Activated T-cell treated with anti-CD3 and anti-CD28 coated beads, Interleukin-2, amount 50 U/mL, for 1 hour (primary cell): Measurements from ENCODE around the gene ETS1.

Experiments used
- DNase-seq: peaks from one replicate; pipeline ENCODE4 v3.0.0-alpha.2; 2020

ETS1 gene

GRCh38 chr11:128515826-128516778 is 71.3 kb downstream of the ETS1 start:
- no peak for DNase-seq

DNA sequence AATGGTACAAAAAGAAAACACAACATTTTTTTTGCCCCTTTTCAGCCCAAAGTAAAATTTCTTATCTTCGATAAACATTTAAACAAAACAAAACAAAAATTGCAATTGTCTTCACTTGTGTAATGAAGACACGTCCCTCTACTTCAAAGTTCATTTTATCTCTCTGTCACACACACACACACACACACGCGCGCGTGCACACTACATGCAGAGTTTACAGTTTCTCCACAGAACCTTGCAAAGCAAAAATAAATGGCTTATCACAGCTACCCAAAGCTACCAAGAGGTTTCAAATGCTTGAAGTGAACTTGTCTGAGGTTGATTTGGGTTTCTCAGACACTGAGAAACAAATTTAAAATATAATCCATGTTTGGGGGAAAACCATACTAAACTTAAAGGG is 72.3 kb downstream of the ETS1 start:
- no peak for DNase-seq

DNA sequence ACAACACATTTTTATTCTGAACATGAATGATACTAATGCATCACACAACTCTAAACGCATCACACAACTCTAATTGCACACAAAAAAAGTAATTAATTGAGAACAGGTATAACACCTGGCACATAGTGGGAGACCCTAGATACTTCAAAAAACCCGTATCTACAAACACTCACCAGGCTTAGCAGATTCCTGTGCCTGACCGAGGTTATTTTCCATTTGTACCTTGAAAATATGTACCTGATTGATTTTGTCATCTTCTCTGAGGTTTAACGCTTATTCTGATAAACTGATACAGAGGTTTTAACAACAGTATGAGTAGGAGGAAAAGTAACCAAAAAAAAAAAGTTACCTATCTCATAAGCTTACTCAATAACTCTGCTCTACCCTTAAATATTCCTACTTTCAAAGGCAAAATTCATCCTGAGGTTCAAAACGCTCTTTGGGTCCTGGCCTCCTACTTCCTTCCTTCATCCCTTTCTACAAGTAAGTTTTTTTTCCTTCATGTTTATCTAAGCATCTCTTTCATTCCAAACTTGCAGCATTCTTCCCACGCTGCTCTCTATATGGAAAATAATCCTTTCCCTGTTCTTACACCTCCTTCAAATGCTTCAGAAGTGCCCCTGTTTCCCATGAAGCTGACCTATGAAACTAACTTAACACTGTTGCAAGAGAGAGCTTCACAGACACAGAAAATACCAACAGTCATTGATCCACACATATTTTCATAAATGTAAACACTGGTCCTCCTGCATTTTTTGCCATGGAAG is 73.3 kb downstream of the ETS1 start:
- no peak for DNase-seq

- peak; percentile 54 for DNase-seq
Measured at GRCh38 chr11:128512474-128512996, 74.8 kb downstream of the ETS1 start.

DNA sequence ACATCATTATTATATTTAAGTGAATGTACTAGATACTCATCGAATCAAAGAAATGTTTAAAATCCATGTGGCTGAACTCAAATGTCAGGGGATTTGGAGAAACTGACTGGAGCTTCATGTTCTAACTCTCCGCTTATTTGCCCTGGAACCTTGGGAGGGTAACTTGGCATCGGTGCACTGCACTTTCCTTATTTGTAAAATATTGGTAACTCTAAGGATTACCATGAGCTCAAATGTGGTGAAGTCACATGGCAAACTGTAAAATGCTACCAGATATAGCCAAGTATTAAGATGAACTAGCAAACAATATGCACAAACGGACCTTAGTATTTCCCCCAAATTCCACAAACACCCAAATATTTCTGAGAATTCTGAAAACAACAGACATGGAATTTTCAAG is 75.6 kb downstream of the ETS1 start:
- DNase-seq = no peak

- no peak for DNase-seq
Measured at GRCh38 chr11:128509621-128510389, 77.6 kb downstream of the ETS1 start.

- no peak for DNase-seq
Measured at GRCh38 chr11:128508770-128509510, 78.4 kb downstream of the ETS1 start.

DNA sequence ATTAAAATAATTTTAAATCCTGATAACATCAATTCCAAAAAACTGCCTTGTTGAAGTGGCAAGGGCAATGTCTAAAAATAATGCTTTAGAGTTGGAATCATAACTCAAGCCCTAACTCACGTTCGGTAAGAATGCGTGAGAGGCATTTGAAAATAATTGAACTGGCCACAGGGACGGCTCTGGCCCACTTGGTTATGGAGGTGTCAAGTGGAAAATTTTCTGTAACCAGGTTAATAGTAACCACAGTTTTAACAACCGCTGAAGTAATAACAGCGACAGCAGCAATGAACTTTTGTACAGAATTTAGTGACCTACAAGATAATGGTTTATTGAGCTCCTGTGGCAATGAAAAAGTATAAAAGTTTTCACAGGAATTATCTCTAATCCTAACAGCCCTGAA is 79.4 kb downstream of the ETS1 start:
- no peak for DNase-seq

DNA sequence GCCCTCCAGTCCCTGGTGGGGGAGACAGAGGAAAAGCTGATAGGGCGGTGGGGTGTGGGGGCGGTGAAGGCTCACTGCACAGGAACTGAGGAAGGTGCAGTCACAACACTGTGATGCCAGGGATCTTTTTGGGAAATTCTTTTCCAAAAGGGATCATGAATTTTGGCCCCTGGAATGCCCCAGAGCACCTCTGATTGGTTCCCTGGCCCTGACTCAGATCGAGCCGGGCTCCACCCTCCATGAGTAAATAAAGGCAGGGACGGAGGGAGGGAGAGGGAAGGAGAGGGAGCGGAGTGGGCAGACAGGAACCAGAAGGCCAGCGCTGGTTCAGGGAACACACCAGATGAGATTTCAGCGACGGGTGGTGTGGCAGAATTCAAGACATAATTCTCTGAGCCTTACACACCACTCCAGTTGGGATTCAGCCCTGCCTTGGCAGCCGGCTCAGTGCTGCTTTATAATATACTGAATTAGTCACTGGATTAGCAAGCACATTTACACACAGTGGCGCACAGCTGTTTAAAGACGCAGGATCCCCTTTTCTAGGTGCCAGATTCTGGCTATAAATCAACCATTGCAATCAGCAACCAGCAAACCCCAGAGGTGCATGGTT is 80.3 kb downstream of the ETS1 start:
- DNase-seq = no peak

- no peak for DNase-seq
Measured at GRCh38 chr11:128506356-128506755, 81.0 kb downstream of the ETS1 start.

- no peak for DNase-seq
Measured at GRCh38 chr11:128505449-128506065, 81.8 kb downstream of the ETS1 start.

- DNase-seq = no peak
Measured at GRCh38 chr11:128504486-128504885, 82.9 kb downstream of the ETS1 start.

DNA sequence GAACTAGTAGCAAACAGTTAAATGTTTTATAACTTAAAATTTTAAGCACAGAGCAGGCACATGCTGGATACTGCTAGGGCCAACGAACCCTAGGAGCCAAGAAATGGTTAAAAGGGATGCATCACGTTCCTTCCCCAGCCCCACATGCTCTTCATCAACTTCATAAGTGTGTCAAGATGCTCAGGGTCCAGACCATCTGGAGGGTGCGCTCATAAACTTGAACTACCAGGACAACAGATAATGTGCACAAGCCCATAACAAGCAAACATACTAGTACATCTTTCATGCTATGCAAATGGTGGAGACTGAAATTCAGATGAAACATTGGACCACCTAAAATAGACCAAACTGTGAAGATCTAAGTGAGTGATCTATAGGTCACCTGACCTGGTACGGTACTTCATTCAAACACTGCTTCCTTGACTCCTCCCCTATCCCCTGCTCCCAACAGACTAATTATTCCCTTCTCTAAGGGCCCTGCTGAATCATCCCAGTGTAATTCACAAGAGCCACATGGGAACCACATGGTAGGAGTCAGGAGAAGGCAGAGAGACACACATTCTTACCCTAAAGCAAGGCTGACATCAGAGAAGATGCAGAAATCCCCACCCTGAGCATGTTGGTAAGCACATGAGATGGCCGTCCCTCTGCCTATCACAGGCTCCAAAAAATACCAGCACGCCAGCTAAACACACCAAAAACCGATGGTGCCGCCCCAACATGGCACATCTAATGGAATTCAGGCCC is 83.9 kb downstream of the ETS1 start:
- no peak for DNase-seq

GRCh38 chr11:128502726-128503125 is 84.6 kb downstream of the ETS1 start:
- no peak for DNase-seq

GRCh38 chr11:128501632-128502549 is 85.5 kb downstream of the ETS1 start:
- DNase-seq = no peak

DNA sequence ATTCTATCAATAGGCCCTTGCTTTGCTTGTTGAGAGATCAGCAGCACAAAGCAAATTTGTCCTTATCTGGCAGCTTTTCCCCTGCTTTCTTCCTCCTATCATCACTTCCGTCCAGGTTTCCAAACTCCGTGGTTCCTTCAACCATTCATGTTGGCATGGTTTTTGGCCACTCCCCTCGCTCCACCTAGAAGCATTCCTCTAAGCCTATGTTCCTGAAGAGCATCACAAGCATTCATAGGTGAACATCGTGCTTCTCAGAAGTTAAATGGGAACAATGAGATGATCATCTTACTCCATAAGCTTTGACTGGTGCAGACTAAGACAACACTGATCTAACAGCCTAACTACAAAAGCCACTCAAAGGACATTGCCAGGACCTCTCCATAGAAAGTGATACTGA is 86.3 kb downstream of the ETS1 start:
- DNase-seq = no peak

GRCh38 chr11:128500493-128500892 is 86.9 kb downstream of the ETS1 start:
- no peak for DNase-seq

- no peak for DNase-seq
Measured at GRCh38 chr11:128499613-128500253, 87.6 kb downstream of the ETS1 start.

DNA sequence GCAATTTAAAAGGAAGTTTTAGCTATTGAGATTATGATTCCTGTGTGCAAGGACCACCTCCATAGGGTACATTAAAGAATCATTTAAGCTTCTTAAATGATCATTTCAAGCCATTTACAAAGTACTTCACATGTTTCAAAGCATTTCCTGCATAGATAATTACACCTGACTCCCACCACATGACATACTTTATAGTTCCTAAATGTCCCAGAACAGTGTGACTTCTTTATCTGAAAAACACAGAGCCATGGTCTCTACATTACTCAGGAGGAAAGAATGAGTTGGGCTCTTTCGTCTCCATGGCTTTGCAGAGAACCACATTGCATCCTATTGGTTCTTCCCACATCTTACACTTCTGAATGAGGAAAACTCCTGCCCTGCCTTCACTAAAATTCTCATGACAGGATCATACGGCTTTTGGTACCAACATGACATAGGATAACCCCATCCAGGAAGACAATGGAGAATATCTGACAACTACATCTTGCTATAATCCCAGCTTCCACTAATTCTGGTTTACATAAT is 88.6 kb downstream of the ETS1 start:
- no peak for DNase-seq
